Measurements from ENCODE around the gene TBCE.

The TBCE gene

DNA sequence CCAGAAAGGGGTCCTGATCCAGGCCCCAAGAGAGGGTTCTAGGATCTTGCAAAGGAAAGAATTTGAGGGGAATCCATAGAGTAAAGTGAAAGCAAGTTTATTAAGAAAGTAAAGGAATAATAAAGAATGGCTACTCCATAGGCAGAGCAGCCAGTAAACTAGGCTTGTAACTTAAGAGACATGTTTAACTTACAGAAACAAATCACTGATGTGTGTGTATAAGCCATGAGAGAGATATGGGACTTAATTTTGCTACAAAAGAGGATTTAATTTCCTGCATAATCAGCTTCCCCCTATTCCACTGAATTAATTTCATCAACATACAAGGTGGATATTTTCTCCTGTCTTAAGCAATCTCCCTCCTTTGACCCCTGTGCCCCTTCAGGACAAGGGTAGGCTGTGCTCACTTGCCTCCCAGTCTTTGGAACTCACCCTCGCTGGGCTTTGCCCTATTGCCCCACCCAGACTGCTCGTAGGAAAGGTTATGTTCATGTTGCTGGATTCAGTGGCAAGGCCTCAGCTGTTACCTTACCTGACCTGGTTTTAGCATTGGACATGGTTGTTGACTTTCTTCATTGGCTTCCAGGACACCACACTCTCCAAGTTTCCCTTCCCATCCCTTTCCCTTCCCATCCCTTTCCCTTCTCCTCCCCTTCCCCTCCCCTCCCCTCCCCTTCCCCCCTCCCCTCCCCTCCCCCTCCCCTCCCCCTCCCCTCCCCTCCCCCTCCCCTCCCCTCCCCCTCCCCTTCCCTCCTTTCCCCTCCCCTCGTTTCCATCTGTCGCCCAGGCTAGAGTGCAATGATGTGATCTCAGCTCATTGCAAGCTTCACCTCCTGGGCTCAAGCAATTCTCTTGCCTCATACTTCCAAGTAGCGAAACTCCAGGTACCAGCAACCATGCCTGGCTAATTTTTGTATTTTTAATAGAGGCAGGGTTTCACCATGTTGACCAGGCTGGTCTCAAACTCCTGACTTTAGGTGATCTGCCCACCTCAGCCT lies 44.6 kb downstream of the TBCE start:
- DNase-seq = no peak

GRCh38 chr1:235415008-235415904 lies 48.0 kb downstream of the TBCE start:
- DNase-seq = peak; percentile 24

GRCh38 chr1:235416662-235417049 lies 49.4 kb downstream of the TBCE start:
- no peak for DNase-seq

GRCh38 chr1:235417086-235417697 lies 50.0 kb downstream of the TBCE start:
- peak; percentile 51 for DNase-seq

DNA sequence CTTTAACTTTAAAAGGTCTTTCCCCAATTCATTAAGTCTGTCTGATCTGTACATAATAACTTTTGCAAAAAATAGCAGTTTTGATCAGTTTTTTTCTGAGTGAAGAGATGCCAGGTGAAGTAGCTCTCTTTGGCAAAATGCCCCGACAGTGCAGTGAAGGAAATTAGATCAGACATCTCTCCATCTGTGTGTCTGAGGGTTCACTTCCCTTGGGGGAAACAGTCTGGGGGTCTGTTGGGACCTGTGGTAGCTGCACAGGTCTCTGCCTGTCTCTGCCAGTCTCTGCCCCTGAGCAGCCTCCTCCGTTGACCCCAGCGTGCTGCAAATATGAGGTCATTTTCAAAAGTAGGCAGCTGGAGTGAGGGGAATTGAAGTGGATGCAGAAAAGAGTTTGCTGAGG lies 54.5 kb downstream of the TBCE start:
- DNase-seq = no peak

DNA sequence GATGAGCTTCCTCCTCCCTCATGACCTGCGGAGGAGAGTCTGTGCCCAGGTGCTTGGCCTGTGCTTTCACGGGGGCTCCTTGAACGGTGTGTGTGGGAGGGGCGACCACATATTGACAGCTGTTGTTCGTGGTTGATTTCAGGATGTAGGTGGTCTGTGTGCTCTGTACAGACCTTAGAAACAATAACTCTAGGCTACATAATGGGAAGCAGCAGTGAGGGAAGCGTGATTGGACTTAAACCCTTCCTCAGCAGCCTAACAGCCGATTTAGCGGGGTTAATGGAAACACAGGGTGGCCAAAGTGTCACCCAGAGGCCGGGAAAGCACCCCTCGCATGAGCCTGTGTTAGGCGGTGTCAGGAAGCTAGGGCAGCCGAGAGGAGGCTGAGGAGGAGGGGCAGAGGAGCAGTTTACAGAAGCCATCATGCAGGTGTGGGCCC lies 56.0 kb downstream of the TBCE start:
- no peak for DNase-seq

DNA sequence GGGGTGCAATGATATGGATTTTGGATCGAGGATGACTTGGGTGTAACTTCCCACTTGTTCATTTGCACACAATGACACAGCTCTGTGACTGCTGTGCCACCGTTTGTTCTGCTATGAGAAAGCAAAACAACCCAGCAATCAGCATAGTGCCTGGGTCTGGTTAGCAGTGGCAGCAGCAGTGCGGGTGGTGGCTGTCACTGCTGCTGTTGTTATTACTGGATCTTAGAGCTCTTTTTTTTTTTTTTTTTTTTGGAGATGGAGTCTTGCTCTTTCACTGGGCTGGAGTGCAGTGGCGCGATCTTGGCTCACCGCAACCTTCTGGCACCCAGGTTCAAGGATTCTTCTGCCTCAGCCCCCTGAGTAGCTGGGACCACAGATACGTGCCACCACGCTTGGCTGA lies 56.9 kb downstream of the TBCE start:
- no peak for DNase-seq

GRCh38 chr1:235425357-235425756 lies 58.1 kb downstream of the TBCE start:
- no peak for DNase-seq

- no peak for DNase-seq
Observed at GRCh38 chr1:235426143-235426542, 58.9 kb downstream of the TBCE start.

- no peak for DNase-seq
Observed at GRCh38 chr1:235426680-235427079, 59.5 kb downstream of the TBCE start.

DNA sequence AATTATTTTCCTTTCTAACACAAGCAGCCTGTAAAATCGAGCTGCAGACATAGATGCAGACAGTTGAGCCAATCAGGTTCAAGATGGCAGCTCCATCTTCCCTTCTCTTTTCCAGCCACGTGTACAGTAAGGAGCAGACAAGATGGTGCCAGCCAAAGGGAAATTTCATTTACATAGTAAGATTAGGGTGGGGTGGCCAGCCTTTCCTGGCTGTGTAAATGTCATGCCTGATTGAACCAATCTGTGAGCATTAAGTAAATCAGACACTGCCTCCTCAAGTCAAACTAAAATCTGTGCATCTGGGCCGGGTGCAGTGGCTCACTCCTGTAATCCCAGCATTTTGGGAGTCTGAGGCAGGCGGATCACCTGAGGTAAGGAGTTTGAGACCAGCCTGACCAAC lies 60.2 kb downstream of the TBCE start:
- no peak for DNase-seq

DNA sequence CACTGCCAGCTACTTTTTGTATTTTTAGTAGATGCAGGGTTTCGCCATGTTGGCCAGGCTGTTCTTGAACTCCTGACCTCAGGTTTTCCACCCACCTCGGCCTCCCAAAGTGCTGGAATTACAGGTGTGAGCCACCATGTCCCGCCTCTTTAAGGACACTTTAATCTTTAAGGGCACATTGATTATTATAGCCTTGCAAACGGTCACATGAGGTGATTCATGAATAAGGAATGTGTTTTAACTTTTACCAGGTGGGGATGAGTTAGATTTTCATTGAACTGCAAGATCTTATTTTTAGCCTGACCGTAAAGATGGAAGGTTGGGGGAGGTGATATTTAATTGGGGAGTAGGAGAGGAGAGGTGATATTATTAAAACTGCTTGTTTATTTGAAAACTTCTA lies 61.9 kb downstream of the TBCE start:
- DNase-seq = no peak

GRCh38 chr1:235430991-235431390 lies 63.8 kb downstream of the TBCE start:
- DNase-seq = no peak

- DNase-seq = no peak
Observed at GRCh38 chr1:235434001-235434400, 66.8 kb downstream of the TBCE start.

- DNase-seq = no peak
Observed at GRCh38 chr1:235441159-235441685, 74.0 kb downstream of the TBCE start.

DNA sequence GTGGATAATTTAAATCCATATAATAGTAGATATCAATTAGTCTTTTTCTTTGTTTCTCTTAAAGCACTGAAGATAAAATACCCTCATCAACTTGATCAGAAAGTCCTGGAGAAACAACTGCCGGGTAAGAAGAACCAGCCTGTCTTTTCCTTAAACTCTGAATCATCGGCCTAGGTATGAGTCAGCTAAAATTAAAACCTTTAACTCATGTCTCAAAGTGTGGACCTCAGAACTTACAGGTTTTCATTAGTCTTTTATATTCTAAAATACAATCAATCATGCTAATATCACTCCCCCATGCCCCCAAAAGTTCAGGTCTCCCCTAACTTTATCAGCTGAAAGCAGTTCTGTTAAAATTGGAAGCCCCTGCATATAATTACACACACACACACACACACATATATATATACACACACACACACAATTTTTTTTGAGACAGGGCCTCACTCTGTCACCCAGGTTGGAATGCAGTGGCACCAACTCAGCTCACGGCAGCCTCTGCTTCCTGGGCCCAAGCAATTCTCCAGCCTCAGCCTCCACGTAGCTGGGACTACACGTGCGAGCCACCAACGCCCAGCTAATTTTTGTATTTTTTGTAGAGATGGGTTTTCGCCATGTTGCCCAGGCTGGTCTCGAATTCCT lies 75.7 kb downstream of the TBCE start:
- no peak for DNase-seq

GRCh38 chr1:235448616-235449015 lies 81.4 kb downstream of the TBCE start:
- no peak for DNase-seq

DNA sequence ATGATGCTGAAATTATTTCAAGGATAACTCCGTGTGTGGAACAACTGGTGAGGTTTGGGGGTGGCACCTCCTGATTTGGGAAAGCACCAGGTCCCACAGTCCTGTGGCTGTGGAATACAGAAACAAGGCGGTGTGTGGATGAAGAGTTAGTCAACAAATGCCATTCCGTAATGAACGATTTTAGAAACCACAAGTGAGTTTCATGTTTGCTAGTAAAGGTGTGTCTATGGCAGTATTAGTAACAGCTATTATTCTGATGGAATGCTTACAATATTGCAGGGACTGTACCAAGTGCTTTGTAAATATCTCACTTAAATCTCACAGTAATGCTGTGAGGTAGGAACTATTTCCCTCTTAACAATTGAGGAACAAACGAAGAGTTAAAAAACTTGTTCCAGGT lies 83.2 kb downstream of the TBCE start:
- no peak for DNase-seq

- DNase-seq = no peak
Observed at GRCh38 chr1:235450886-235451483, 83.8 kb downstream of the TBCE start.

DNA sequence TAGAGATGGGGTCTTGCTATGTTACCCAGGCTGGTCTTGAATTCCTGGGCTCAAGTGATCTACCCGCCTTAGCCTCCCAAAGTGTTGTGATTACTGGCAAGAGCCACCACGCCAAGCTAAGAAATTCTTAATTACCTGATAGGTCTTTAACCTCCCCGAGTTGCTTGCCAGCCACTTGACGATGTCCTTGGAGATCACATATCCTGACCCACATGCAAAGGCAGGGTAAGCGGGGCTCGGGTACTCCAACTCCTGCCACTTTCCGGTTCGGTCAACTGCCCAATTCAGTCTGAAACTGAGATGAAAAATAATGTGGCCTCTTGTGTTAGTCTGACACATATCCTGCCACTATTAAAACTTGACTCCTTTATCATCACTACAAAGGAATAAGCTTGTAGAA lies 86.8 kb downstream of the TBCE start:
- no peak for DNase-seq

GRCh38 chr1:235455097-235455496 lies 87.9 kb downstream of the TBCE start:
- DNase-seq = no peak

DNA sequence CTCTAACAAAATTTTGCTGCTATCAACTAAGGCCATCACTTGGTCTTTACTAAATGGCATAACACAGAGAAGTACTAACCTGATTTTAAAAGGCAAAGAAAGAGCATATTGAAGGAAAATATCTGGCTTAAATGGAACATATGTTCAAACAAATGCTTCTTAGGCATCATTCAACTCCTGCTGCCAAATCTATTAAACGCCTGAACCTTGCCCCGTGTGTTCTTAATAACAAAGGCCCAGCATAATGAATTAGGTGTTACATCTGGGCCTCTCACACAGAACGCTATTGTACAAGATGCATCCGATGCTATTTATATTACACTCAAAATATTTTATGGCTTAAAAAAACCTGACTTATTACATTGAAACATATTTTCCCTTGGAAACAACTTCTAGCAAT lies 88.6 kb downstream of the TBCE start:
- DNase-seq = no peak
